Inflammatory macrophage treated with lipopolysaccharide for 1 hour (primary cell): ENCODE results near the gene SPRY4.
"Not testable (repeated sequence)": the region's sequence is repeated elsewhere in the genome, so short reads cannot be mapped to it uniquely, and the experiment has no call there.

Experiments
- DNase-seq, 2 donors: peaks; one replicate each; pipeline ENCODE4 v3.0.0-alpha.2; 2020 to 2022

Gene SPRY4

DNA sequence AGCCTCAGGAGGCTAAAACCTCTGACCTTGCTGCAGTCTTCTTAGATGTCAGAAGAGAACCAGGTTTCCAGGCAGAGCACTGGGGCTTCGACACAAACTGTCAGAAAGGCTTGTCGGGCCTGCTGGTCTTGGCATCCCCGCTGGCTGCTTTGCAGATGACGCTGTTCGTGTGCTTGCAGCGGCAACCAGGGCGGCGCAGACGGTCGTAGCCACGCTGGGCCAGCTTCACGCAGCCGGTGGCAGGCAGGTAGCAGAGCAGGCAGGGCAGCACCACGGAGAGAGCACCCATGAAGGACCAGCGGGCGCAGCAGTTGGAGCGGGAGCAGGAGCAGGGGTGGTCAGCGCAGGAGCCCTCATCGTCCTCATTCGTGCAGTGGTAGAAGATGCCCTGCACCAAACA, 10.7 kb downstream of the SPRY4 start:
- no peak for DNase-seq

DNA sequence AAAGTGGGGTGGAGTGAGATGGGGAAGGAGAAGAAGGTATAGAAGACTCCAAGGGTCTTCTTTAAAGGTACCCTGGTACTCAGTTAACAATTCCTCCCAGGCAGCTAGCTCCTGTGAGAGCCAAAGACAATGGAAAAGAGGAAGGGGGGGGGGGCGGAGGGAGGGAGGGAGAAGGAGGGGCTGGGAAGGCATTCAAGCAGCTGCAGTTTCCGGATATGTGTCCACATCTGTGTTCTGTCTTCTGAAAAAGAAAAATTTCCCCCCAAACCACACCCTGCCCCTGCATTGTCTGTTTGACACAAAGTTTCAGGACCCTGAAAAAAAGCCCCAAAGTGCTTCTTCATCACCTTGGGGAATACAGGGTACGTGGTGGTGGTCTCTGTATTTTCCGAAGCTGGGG, 11.1 kb downstream of the SPRY4 start:
- no peak for DNase-seq

DNA sequence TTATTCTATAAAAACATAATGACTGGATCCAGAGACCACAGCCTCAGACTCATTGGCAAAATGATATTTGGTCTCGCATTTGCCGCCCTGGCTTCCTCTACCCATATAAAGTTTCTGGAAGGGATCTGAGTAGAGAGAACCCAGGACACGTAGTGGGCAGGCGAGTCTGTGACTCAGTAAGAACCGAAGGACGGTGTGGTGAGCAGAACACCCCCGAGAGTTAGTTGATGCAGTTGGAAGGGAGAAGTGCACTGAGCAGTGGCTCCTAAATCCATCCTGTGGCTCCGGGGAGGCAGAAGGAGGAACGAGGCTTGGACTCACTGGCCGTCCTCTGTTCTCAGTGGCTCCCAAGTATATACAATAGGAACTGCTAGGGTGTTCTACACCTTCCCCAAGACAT, 11.5 kb downstream of the SPRY4 start:
- no peak for DNase-seq

DNA sequence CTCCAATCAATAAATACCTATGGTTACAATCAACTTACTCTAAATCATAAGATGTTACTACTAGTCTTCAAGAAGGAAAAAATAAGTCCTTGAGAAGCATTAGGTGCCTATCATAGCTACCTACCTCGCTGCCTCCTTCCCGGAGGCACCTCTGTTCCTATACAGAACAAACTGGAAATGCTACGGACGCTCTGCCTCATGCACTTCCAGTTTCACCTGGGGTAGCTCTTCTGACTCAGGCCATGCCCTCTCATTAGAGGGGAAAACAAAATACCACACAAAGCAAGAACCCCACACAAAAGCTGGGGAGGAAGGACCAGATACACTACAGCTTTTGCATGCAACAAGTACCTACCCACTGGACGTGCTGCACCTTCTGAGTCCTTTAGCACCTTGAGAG, 12.4 kb downstream of the SPRY4 start:
- DNase-seq: no peak

DNA sequence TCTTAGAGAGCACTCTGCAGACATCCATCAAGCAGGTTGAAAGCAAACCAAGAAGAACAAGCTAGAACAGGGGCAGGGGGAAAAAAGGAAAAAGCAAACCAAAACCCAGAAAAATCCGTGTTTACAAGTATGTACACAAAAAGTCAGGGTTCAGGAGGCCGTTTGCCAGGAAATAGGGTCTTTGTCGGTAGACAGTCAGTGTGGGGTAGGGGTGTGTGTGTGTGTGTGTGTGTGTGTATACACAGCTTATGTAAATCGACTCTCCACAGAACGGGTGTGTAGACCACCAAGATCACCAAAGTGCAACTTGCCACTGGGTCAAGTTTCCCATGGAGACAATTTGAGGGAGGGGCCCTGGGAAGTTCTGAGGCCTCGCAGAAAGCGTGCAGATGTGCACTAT, 13.1 kb downstream of the SPRY4 start:
- DNase-seq: no peak

DNA sequence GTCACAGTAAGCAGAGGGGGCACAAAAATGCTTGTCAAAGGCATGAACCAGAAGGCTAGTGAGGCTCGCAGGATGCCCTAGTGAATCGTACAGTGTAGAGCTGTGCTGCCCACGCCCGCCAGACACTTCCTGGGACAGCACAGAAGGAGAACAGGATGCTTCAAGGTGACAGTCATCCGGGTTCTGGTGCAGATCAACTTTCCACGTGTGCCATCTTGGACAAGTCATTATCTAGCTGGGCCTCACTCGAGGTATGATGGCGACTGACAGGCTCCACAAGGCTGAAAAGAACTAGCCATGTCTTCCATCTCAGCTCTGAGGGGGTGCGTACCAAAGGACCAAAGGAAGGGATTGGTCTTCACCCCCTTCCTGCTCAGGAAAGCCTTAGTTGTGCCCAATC, 14.0 kb downstream of the SPRY4 start:
- DNase-seq: no peak

DNA sequence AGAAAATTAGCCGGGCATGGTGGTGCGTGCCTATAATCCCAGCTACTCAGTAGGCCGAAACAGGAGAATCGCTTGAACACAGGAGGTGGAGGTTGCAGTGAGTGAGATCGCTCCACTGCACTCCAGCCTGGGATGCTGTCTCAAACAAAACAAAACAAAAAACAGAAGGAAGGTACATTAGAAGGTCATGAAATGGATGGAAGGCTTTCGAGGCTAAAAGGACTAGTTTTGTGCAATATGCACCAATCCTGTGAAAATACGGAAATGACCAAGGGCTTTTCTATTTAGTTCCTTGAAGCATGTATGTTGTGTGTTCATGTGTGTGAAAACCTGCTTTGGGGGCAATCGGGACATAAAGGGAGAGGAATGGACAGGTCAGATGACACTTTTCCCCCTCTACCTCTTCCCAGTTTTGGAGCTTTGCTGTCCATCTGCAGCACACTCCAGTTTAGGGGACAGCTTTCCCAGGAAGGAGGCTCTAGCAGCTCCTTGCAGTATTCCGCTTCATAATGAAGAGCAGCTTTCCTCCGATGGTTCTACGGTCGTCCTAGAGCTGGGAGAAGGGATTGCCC, 15.0 kb downstream of the SPRY4 start:
- DNase-seq: no peak

DNA sequence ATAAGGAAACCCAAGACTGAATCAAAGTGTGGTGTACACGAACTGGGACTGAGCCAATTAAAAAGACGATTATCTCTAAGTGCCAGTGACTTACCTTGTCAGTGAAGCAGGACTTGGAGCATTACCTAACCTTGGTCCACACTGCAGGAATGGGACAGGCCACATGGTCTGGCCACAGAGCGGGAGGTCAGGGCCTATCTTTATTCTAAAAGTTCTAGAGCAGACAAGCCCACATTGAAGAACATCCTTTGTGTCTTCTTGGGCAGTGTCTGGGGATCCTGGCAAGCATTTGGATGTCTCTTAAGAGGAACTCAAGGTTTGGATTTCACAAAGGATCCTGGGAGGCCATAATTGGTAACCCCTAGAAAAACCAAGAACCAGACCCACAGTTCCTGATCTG, 16.5 kb downstream of the SPRY4 start:
- DNase-seq: no peak

DNA sequence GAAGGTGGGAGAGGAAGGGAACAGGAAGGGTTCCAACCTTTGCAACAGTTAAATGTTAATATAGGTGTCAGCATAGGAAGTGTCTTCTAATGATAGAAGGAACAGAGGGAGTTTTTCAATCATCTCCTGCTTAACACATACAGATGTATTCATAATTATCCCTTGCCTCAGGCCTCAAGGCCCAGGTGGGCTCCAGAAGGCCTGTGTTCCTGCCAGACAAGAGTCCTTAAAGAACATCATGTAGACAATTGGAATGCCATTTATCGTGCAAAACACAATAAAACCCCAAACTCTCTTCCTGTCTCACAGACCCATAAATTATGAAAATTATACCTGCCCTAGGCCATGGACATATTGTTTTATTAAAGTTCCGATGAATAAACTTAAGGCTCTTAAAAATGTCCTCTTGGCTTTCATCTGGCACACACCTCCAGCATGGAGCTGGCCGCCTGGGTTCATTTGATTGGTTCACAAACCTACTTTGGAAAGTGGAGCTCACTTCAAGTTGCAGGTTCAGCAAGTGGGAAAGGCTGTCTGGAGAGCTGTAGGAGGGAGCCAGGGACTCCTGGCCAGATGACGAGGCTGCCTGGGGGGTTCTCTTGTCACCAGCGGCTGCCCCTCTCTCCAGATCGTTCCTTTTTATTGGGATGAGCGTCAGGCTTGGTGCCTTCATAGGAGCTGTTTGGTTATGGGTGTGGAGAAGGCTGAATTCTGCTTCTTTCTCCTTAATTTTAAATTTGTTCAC, 17.5 kb downstream of the SPRY4 start:
- DNase-seq: no peak

DNA sequence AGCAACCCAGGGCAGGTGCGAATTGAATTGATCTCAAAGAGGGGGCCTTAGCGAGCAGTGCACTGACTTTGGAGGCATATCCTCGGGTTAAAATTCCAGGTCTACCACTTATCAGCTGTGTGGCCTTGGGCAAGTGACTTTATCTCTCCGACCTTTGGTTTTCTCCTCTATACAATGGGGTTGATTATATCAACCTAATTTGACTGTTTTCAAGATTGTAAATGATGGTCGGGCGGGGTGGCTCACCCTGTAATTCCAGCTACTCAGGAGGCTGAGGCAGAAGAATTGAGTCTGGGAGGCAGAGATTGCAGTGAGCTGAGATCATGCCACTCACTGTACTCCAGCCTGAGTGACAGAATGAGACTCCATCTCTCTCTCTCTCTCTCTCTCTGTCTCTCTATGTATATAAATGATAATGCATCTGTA, 18.7 kb downstream of the SPRY4 start:
- no peak for DNase-seq

DNA sequence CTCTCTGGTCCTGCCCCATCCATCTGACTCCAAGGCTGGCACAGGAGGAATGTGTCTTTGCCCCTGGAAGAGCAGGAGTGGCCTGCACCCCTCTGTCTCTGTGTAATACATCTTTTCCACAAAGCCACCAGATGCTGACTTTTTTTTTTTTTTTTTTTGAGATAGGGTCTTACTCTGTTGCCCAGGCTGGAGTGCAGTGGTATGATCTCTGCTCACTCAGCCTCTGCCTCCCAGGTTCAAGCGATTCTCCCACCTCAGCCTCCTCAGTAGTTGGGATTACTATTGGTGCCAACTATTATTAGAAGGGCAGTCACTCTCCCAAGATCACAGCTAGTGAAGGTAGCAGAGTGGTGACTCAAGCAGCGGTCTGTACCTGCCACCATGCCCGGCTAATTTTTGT, 19.6 kb downstream of the SPRY4 start:
- no peak for DNase-seq

DNA sequence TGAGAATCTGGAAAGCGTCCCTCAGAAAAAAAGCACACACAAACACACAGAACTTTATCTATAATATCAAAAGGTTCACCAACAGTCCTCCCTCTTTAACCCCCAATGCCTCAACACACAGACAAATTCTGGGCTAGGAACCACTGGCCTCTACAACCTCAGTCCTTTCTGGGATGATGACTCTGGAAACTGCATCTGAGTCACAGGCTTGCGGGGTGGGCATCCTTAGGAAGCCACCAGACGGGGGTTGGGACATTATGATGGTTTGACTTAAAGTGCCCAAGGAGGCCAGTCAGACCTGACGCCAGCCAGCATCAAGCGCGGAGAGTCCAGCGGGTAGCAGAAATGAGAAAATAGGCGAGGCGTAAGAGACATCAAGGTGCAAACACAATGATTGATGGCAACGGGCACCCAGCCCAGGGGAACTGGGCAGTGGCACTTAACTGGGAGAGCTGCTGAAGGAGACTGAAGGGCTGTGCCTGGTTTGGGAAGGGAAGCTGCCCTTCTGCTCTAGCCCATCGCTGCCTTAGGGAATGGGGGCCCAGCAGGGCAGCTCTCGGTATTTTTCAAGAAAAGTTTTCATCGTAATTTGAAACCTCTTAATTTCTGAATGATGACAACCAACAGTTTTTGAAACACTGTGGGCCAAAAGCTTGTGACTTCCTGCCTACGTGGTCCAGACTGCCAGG, 20.7 kb downstream of the SPRY4 start:
- DNase-seq: no peak

DNA sequence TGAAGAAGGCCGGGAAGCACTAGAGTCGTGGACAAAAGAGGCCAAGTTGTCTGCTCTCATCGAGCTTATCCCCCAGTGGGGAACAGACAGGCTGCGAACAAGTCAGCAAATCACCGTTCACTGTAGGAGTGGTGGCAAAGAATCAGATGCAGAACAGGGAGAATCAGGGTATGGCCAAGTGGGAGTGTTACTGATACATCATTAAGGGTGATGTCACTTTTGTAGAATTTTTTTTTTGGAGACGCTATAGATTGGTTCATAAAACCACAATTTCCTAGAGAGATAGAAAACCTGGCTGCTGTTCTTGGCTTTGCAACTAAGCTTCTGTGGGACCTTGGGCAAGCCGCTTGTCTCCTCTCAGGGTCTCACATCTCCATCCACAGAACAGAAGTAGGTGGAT, 21.3 kb downstream of the SPRY4 start:
- DNase-seq: no peak

DNA sequence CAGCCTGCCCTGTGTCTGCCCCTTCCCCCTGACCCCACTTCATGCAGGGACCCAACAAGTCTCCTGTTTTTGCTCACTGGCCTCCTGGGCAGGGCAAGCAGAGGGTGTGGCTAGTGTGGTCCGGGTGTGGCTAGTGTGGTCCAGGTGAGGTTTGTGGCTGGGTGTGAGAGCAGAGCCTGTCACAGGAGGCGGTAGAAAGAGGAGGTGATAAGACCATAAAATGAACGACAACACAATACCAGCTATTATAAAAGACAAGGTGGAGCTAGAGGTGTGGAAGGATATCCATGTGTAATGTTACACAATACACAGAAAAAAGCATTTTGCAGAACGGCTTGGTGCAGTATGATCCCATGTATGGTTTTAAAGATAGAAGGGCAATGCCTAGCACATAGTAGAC, 23.3 kb downstream of the SPRY4 start:
- DNase-seq: no peak

DNA sequence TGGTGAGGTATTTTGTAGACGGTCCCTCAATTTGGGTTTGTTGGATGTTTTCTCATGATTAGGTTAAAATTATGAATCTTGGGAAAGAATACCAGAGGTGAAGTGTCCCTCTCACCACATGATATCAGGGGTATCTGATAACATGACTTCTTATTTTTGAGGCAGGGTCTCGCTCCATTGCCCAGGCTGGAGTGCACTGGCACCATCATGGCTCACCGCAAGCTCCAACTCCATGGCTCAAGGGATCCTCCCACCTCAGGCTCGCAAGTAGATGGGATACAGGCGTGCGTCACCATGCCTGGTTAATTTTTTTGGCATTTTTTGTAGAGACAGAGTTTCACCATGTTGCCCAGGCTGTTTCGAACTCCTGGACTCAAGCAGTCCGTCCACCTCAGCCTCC, 24.1 kb downstream of the SPRY4 start:
- no peak for DNase-seq

DNA sequence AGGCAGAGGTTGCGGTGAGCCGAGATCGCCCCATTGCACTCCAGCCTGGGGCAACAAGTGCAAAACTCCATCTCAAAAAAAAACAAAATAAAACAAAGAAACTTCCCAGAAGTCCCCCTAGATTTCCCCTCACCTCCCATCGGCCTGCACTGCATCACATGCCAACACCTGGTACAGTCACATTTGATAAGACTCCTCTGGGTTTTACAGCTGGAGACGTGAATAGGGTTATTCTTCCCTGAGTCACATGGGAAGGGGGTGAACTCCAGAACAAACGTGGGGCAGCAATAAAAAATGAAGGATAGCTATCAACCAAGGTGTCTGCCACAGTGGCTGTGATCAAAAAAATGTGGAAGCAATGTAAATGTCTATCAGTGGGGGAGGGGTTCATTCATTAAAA, 26.0 kb downstream of the SPRY4 start:
- DNase-seq: no peak

DNA sequence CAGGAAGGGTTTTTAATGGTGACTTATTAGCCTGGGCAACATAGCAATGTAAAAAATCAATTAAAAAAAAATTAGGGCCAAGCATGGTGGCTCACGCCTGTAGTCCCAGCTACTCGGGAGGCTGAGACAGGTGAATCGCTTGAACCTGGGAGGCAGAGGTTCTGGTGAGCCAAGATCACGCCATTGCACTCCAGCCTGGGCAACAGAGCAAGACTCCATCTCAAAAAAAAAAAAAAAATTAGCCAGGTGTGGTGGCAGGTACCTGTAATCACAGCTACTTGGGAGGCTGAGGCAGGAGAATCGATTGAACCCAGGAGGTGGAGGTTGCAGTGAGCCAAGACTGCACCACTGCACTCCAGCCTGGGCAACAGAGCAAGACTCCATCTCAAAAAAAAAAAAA, 27.0 kb downstream of the SPRY4 start:
- DNase-seq: not testable (repeated sequence)

DNA sequence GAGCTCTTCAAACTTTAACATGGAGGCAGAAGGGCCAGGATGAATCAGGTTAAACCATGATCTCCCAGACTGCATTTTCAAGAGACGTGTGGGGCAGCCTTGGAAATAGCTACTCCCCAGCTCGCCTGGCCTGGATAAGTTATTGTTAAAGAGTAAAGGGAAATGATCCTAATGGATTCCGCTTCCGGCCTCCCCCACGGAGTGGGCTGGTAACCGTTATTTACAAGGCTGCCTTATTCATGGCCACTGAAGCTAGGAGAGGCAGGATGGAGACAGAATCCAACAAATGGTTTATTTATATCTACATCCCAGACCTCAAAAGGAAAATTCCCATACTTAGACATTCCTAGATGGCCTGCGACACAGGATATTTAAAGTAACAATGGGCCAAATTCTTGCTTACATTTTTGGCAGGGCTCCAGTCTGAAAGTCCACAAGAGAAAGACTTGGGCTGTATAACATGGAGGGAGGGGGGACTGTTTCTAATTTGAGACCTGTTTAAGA, 27.9 kb downstream of the SPRY4 start:
- DNase-seq: no peak

DNA sequence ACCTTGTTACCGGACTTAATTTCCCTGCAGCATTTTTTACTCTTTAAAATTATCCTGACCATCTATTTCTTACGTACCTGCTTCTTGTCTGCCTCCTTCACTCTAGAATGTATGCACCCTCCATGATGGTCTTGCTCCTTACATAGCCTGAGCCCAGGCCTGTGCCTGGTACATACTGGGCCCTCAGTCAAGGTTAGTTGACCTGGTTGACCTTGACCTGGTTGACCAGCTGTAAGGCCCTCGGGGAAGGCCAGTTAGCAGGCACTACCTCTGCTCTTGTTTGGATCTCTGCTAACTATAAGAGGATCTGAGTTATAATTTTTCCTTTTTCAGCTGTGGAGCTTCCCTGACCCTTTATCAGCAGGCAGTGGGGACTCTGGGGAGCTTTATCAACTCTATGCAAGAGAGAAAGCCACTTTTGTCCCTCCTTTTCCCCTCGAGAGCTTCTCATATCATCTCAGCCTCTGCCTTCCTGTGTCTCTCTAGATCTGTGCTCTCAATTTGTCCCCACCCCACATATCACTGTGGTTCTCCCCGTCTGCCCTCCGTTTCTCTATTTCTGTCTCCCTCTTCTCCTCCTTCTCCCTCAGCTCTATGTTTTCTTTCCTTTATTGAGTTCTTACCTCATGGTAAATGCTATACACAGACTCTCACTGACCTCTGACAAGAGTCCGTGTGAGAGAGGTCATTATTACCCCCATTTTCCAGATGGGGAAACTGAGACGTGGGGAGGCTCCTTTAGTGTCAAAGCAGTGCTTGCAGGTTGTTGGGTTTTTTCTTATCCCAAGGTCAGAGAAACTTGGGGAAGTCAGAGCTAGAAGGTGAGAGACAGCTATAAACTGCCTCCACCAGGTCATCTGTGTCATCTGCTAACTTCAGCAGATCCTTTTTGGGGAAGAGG, 28.6 kb downstream of the SPRY4 start:
- no peak for DNase-seq

DNA sequence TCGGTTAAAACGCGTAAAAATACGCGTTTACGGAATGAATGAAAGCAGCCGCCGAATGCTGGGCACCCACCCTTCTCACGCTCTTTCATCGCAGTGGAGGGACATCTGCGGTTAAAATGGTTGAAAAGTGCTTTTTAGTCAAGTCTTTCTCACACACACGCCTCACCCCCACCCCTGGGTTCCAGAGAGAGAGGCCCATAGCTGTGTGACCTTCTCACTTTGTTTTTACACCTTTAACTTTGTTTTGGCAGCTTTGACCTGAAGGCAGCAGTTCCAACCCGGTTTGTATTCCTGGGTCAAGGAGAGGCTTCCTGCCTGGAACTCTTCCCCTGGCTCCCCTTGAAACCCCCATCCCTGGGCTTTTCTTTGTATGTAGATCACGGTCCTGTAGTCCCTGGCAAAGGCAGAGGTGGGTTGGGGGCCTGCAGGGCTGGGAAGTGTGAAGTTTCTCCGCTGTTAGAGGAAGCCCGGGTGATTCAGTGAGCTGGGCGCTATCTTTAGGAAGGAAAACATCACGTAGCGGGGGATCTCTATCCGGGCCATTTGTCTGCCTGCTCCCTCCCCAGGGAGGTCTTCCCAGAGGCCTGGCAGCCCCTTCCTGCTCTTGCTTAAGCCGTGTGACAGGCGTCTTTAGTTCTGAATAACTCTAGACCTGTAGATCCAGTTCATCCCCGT, 29.6 kb downstream of the SPRY4 start:
- DNase-seq: no peak

DNA sequence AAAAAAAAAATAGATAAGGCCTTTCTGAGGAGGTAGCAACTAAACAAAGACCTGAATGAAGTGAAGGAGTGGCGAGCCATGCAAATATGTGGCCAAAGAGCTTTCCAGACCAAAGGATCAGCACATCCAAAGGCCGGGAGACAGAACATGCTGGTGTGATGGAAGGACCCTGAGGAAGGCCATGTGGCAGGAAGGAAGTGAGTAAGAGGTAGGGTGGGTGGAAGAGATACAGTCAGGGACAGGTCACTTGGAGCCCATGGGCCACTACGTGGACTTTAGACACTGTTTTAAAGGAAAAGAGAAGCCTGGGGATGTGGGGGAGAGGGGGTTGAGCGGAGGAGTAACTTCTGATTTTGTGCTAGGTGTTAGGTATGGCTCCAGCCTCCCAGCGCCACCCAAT, 31.3 kb downstream of the SPRY4 start:
- peak in 1 of 2 donors; percentile 4 for DNase-seq

DNA sequence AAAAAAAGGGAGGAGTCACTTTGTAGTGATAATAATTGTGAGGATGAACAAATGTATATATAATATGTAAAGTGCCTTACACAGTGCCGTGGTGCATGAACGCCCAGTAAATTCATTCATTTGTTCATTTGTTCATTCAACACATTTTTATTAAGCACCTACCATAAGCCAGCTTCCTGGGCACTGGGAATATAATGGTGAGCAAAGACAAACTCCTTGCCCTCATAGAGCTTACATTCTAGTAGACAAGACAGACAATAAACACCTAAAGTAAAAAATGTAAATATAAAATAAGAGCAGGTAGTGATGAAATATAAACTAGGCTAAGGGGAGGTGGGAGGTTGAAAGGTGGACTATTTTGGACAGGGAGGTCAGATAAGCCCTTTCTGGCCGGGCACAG, 32.0 kb downstream of the SPRY4 start:
- no peak for DNase-seq

DNA sequence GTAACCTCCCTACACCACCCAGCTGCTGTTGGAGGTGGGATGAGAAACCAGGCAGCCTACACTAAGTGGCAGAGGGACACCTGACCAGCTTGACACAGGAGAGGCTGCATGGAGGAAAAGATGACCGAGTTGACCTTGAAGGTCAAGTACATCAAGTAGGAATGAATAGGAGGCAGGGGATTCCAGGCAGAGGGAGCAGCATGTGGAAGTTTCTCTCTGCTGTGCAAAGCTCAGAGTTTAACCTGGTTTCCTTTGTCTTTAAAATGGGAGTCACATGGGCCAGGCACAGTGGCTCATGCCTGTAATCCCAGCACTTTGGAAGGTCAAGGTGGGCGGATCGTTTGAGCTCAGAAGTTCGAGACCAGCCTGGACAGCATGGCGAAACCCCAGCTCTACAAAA, 32.6 kb downstream of the SPRY4 start:
- DNase-seq: no peak
